ENCODE measurements around the gene ZFYVE27. TPM values are rescaled to one million over a fixed set of nuclear protein-coding genes. Genes with fewer than 3 reads are reported as not detected.
A peak's percentile ranks its signal among the peaks of the same experiment; 100 is the strongest.

ZFYVE27 gene
- total and polyA plus RNA-seq, 2 of the 4 experiments (the other 2 are of a cell fraction): 13.1 to 22.2 TPM

- Histone ChIP-seq H3K9me1 (ENCODE audit: insufficient read depth, low read length) (no peaks in the 10 kb centered on the region; the same call in 1 of the 2 replicates), H3K27me3 (ENCODE audit: control insufficient read depth, insufficient read depth, low read length) (no peaks in the 10 kb centered on the region), H3K9me3 (ENCODE audit: control insufficient read depth, insufficient read depth, low read length) (no peaks in the 10 kb centered on the region), H2BK20ac (ENCODE audit: low read depth, low read length) (no peak overlapping the region), H3K4me2 (ENCODE audit: low read depth, low read length) (no peak overlapping the region), H2AK5ac (ENCODE audit: low read depth, low read length) (no peak overlapping the region), H3K4me3 (ENCODE audit: insufficient read depth, low read depth, low read length) (no peak overlapping the region), H4K5ac (ENCODE audit: low read depth, low read length) (no peak overlapping the region), H4K91ac (ENCODE audit: insufficient read depth, low read depth, low read length) (no peak overlapping the region), H2BK120ac (ENCODE audit: low read depth, low read length) (no peak overlapping the region), H3K56ac (ENCODE audit: extremely low read depth, insufficient read depth, low read length) (no peak overlapping the region), H2BK5ac (ENCODE audit: low read depth, low read length, poor library complexity, severe bottlenecking) (no peak overlapping the region), H4K8ac (ENCODE audit: low read depth in 2 of 2, low read length in 2 of 2) (no peak overlapping the region), H3K9ac (ENCODE audit: low read depth, low read length) (no peak overlapping the region), H2AK9ac (replicated peaks; ENCODE audit: low read depth, low read length, poor library complexity) (peak overlapping the region; percentile 33), H3K4ac (ENCODE audit: low read depth, low read length) (no peak overlapping the region), H3K36me3 (ENCODE audit: control insufficient read depth, insufficient read depth, low read length) (peaks cover 49% of the 10 kb centered on the region), H3K18ac (ENCODE audit: low read depth, low read length) (no peak overlapping the region), H3K79me1 (ENCODE audit: low read depth in 1 of 2, low read length in 2 of 2) (no peaks in the 10 kb centered on the region), H2AFZ (replicated peaks; ENCODE audit: low read length, poor library complexity) (no peak overlapping the region), H4K20me1 (ENCODE audit: insufficient read depth, low read length) (no peaks in the 10 kb centered on the region; the same call in 1 of the 2 replicates), H3K23ac (ENCODE audit: low read depth, low read length) (no peak overlapping the region), H3K27ac (ENCODE audit: insufficient read depth, low read length) (no peak overlapping the region), H3K4me1 (ENCODE audit: control insufficient read depth, insufficient read depth, low read length) (no peaks in the 10 kb centered on the region), H3K14ac (replicated peaks; ENCODE audit: low read depth, low read length) (no peak overlapping the region), H2BK15ac (ENCODE audit: low read depth, low read length) (no peak overlapping the region)
- dilution Hi-C loops (cut with HindIII; ENCODE audit: low sequenced_read_pairs, unreplicated experiment) (no loop called here), intact Hi-C loops (cut with micrococcal nuclease) (no loop called here), in situ Hi-C loops (cut with MboI; ENCODE audit: low sequenced_read_pairs) (no loop called here)
- POLR2A ChIA-PET (ENCODE audit: unreplicated experiment): no interaction called here
- TSS peak; percentile 56 for BruUV-seq (replicated peaks)
- peak; percentile 90 for ATAC-seq (ENCODE audit: low read depth)
- 100% methylated on average over 1 of the region's 5 CpGs; no CpG with 5 or more reads in 1 of the 2 experiments for WGBS, 2 experiments (ENCODE audit: extremely low coverage in 2 of 2, insufficient read length in 1 of 2)
- CTCF ChIA-PET: interaction anchor here (0.6 kb wide), 1 partner anchor 586 kb away, joined by 3 read pairs; no protein-coding TSS in a partner anchor
- peak; percentile 52 for DNase-seq
- TF ChIP-seq RFX5 (IDR thresholded peaks at IDR 0.05; ENCODE audit: low read depth, low read length): no peak
- no peak for TF ChIP-seq MAFK (IDR thresholded peaks at IDR 0.05; ENCODE audit: low read depth, low read length)
- no peak for TF ChIP-seq MAZ (IDR thresholded peaks at IDR 0.05; ENCODE audit: borderline replicate concordance, low read depth, low read length)
- peak; percentile 73 for TF ChIP-seq CTCF (conservative IDR thresholded peaks at IDR 0.05; ENCODE audit: low read depth, low read length)
- TF ChIP-seq CEBPB (IDR thresholded peaks at IDR 0.05; ENCODE audit: low read depth, low read length): no peak
- no peak for TF ChIP-seq MXI1 (IDR thresholded peaks at IDR 0.05; ENCODE audit: borderline replicate concordance, low read depth, low read length)
- TF ChIP-seq FOS (IDR thresholded peaks at IDR 0.05; ENCODE audit: low read depth, low read length): no peak
- no peak for TF ChIP-seq POLR2A (IDR thresholded peaks at IDR 0.05; ENCODE audit: low read depth, low read length)
- TF ChIP-seq NFE2L2 (IDR thresholded peaks at IDR 0.05; ENCODE audit: low read depth, low read length): no peak
- no peak for TF ChIP-seq ELK1 (IDR thresholded peaks at IDR 0.05; ENCODE audit: borderline replicate concordance, low read depth, low read length)
- no peak for TF ChIP-seq CHD1 (IDR thresholded peaks at IDR 0.05; ENCODE audit: low read depth, low read length)
- TF ChIP-seq BHLHE40 (IDR thresholded peaks at IDR 0.05; ENCODE audit: low read depth, low read length): no peak
- peak; percentile 60 for TF ChIP-seq SMC3 (IDR thresholded peaks at IDR 0.05; ENCODE audit: low read depth, low read length)
- peak; percentile 69 for TF ChIP-seq RAD21 (IDR thresholded peaks at IDR 0.05; ENCODE audit: low read length)
- TF ChIP-seq RCOR1 (IDR thresholded peaks at IDR 0.05; ENCODE audit: insufficient replicate concordance, low read length): no peak
These were observed 22.4 kb downstream of the ZFYVE27 start for GRCh38 chr10:97759158-97759887.

Measured in IMR-90 (cell line).